ENCODE results near the gene OR52N2.

Gene OR52N2

DNA sequence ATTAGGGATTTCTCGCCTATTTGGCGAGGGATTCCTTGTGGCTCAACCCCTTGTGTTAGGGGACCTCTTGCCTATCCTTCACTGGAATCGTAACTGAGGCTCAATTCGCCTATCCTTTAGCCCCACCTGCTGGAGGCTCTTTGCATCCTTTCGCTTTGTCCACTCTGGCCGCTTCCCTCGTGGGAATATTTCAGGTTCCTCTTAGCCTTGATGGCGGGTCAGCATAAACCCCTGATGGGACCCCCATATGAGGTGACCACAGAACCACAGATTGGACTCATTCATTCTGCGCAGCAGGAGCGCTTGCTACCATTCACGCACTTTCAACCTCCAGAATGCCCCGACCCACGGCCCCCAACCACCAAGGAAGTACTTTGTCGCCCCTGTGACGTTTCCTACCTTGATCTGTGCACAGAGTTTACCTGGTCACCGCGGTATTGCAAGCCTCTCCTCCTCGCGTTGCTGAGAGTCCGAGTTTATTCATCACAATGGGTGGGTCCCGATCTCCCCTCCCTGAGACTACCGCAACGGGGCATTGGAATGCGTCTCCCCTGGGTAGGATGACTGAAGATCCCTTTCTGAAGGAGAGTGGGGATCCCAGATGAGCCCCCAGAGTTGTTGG lies at the start of gene OR52N2:
OR52N2 (plus strand) TSS at position 425 of the 622 bp plus-strand sequence. CDS start 11,412 bp downstream, outside the sequence.
- peak; percentile 87 for DNase-seq

DNA sequence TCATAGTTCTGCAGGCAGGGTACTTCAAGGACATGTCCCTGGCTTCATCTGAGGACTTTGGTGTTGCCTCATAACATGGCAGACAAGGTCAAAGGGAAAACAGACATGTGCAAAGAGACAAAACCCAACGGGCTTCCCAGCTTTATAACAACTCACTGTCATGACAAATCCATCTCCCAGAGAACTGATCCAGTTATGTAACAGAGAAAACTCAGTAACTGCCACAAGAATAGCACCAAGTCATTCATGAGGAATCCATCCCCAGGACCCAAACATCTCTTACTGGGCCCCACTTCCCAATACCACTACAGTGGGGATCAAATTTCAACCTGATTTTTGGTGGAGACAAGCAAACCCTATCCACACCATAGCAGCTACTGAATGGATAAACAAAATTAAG lies 41.7 kb upstream of the OR52N2 start:
- DNase-seq: no peak

DNA sequence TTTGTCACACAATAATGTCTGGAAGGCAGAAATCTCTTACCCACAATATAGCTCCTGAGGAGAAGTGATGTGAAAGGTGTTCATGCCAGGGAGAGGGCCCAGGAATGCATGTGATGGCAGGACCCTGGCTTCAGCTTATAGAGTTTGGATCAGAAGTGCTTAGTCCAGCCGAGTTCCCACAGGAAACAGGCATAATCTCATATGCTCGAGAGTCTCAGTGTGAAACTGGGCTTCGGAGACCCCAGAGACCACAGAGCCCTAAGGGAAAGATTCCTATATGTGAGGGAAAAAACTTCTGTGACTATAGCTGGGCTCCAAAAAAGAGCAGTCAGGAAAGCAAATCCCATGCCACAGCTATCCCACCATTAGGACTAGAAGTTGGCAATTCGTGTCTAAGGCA lies 25.5 kb upstream of the OR52N2 start, which contains the start of gene OR52N5:
OR52N5 (minus strand) TSS at position 101 of the 400 bp plus-strand sequence. CDS start 4,721 bp downstream, outside the sequence.
- DNase-seq: no peak

DNA sequence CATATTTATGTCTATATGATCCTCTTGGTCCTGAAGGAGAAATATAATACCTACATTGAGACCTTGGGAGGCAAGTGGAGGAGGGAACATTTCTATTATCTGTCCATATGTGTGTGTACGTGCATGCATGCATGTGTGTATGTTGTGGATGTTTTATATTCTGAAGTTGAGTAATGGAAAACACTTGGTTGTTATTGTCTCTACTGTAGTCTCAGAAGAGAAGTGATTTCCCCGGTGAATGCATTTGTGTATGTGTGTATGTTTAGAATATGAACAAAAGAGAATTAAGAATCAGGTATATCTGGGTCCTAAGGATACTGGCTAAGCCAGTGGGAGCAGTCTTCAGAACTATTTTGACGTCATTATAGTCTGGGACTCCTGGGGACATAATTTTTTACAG lies 17.6 kb upstream of the OR52N2 start, which contains the start of gene OR52N1:
OR52N1 (minus strand) TSS at position 101 of the 400 bp plus-strand sequence. CDS start 2,449 bp downstream, outside the sequence.
- DNase-seq: no peak

DNA sequence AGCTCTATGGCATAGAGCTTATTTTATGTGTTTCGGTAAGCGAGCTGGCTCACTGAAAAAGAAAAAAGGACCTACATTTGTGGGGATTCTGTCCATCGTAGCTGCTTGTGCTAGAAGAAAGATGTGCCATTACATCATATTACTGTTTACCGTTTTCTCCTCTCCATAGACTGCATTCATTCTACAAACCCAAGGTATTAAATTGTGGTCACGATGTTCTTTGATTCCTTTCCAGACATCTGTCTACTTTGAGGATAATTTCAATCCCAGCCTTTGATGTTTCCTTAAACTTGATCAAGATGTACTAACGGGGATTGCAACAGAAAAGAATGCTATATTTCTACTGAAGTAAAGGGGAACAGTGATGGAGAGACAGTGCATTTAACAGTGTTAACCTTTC lies 12.2 kb upstream of the OR52N2 start:
- DNase-seq: no peak

DNA sequence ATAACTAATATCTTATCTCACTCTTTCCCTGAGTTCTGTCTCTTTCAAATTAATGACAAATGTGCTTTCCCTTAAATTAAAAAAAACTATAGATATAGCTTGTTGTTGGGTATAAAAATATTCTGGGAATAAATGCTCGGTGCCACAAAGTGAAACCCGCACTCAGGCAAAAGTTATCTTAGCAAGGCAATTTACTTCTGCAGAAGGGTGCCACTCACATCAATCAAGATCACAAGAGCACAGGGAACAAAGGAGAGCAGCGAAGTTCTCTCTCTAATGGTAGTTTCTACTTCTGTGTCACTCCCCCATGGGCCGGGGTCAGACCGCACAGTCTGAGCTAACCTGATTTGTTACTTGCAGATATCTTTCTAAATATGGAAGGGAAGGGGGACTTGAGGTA lies 4.7 kb upstream of the OR52N2 start:
- DNase-seq: no peak

DNA sequence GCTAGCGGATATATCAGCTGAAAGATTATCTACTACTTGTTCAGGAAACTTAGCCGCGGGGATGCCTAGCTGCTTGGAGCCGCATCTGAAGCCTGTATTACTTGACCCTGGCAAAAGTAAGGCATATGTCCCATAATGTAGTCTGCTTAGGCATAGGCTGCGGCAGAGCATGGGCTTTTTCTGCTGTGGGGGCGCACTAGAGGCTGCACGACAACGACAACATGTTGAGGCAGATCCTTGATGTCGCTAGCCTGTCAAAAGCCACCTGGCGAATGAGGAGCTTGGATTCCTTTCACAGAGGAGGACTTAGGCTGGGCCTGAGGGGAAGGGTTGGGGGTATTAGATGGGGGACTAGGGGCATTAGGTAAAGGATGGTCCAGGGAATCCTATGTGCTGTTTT lies 1.1 kb upstream of the OR52N2 start:
- DNase-seq: no peak

DNA sequence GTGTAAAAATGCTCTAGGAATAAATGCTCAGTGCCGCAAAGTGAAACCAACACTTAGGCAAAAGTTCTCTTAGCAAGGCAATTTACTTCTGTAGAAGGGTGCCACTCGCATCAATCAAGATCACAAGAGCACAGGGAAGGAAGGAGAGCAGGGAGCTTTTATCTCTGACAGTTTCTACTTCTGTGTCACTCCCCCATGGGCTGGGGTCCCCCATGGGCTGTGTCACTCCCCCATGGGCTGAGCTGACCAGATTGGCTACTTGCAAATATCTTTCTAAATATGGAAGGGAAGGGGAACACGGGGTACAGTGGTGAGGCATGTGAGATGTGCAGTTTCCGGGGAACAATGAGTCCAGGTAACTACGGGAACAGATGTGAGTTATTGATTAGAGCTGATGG lies 397 bp downstream of the OR52N2 start:
- no peak for DNase-seq

DNA sequence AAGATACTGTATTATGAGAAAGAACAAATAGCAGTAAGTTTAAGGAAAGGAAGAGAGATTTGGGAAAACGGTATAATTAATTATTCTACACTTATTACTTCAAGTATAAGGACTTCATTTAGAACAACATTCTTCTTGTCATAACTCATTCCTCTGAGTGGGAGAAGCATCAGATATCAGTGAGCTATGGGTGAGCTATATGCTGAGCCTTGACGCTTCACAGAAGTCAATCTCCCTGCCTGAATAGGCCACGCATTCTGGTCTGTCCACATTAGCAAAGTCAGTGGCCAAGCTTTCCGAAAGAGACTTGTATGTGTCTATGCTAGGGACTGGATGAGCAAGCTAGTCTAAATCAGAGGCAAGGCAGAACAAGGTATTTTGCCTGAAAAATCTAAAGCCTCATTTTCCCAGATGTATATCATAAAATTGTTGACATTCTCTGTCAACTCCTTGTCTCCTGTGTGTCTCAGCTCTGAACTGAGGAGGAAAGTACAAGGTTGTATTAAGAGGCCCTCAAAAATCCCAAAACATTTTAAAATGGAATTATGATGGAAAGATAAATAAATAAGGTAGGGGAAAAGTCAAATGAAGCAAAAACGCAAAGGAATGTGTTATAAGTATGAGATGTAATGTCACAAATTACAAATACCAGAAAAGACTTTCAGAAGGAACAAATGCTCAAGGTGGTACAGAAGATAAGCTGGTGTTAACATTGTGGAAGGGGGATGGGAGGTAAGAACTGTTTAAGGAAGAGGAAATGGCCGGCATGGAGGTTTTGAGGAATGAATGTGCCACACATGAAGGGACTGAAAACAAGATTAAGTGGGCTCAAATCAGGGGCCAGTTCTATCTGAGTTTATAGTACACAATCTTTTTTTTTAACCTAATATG lies 1.4 kb downstream of the OR52N2 start:
- no peak for DNase-seq

DNA sequence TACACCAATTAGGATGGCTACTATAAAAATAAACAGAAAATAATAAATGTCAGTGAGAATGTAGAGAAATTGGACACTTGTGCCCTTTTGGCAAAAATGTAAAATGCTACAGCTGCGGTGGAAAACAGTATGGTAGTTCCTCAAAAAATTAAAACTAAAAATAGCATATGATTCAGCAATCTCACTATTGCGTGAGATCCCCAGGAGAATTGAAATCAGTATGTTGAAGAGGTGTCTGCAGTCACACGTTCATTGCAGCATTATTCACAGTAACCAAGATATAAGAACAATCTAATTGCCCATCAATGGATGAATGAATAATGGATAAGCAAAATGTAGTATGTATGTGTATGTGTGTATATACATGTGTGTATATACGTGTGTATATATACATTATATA lies 6.8 kb downstream of the OR52N2 start:
- DNase-seq: no peak

DNA sequence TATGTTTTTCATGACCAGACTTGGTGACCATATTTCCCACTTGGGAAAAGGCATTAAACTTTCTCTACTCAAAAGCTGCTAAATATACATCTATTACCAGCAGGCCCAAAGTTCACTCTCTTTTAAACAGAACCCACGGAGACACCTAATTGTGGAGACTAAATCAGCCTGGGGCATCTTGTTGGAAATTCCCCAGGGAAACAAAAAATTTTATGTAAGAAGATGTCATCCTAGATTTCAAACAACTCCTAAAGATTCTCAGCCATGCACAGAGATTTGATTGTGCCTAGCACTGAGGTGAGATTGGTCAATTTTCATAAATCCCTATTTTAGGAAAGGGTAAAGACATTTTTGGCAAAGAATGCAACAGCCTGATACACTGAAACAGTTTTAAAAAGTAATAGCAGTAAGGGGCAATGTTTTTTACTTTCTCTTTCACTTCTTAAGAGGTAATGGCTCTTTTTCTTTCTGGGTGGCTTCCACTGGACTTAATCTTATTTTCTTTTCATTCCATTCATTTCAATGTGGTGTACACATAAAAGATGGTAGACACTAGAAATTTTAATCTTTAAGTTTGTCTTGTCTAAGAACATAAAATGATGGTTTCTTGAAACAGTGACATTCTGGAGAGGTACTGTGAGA lies 9.6 kb downstream of the OR52N2 start:
- no peak for DNase-seq

DNA sequence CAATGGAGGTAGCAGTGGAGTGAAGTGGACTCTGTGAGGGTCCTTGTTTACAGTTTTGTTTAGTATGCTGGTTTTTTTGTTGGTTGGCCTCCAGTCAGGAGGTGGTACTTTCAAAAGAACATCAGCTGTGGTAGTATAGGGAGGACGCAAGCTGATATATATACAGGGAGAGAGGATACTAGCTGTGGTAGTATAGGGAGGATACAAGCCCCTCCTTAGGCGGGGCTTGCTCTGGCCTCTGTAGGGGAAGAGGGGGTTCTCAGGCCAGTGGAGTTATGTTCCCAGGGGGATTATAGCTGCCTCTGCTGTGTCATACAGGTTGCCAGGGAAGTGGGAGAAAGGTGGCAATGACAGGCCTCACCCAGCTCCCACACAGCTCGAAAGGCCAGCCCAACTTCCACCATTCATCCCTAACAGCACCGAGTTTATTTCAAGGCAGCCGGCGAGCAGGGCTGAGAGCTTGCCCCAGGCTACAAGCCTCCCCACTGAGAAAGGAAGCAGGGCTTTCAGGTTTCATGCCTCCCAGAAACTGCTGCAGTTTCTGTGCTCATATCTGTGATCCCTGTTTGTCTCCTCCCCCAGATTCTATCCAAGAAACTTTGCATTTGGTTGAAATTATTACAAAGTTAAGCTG lies 22.6 kb downstream of the OR52N2 start:
- no peak for DNase-seq

DNA sequence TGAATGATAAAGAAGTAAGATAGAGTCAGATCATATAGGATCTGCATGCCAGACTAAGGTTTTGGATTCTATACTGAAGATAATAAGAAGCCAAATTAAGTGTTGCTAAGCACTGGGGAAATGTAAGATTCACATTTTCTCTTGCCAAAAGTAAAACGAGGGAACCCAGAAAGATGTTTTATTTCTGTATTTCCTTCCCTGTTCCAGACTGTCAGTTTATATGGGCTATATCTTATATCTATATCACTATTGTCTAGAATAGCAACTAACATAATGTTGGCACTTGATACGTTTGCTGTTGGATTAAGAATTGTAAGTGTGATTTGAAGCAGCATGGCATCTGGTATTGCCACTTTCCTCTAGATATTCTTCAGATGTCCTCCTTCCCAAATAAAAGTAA lies 24.7 kb downstream of the OR52N2 start:
- DNase-seq: no peak

DNA sequence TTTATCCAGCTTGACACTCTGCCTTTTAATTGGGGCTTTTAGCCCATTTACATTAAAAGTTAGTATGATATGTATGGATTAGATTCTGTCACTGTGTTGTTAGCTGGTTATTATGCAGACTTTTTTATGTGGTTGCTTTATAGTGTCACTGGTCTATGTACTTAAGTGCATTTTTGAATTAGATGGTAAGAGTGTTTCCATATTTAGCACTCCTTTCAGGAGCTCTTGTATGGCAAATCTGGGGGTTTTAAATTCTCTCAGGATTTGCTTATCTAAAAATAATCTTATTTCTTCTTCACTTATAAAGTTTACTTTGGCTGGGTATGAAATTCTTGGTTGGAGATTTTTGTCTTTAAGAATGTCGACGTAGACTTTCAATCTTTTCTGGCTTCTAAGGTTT lies 29.0 kb downstream of the OR52N2 start:
- no peak for DNase-seq

DNA sequence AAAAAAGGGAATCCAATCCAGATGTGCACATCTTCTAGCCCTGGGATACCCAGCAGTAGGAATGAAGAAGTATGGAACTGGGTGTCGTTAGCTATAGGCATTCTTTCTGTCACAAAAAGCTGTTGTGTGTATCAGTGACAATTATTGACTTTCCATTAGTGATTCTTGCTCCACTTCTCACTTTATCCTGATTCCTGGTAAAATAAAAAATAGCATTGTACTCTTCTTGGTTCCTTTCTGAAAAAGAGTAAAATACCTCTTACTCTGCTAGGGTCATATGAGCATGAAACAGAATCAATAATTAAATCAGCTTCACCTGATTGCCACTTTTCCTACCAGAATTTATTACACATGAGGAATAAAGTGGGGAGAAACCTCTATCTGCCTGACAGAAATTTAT lies 33.1 kb downstream of the OR52N2 start, which contains the start of gene OR52E6:
OR52E6 (minus strand) TSS at position 101 of the 400 bp plus-strand sequence; CDS start at position 101, 0 bp downstream.
- DNase-seq: no peak

DNA sequence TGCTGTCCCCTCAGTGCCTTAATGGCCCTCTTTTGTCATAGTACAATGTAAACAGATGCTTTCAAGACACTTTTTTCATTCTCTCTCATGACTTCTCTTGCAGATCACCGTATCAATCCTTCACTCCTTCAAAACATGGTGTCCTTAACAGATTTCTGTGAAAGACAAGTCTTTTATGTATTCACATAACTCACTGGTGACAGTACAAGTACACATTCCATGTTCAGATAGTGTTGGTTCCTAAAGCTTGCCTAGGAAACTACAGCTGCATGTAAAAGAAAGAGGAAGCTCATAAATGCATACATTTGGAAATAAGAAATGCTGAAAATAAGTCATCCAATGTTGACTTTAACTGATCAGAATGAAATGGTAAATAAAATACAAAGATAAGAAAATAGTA lies 38.0 kb downstream of the OR52N2 start:
- DNase-seq: no peak

DNA sequence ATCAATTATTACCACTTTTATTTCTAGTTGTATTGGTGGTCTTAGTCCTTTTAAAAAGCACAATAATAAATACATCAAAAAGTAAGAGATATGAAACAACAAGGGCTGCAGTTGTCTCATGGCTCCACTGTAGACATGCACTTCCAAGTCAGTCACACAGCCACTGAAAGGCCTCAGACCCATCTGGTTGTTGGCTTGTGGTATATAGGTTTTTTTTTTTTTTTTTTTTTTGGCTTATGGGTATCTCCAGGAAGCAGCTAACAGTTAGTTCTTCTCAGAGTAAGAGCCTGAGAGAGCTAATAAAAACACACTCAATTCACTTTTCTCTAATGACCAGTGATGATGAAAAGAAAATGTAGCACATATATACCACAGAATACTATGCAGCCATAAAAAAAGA lies 39.0 kb downstream of the OR52N2 start:
- no peak for DNase-seq

DNA sequence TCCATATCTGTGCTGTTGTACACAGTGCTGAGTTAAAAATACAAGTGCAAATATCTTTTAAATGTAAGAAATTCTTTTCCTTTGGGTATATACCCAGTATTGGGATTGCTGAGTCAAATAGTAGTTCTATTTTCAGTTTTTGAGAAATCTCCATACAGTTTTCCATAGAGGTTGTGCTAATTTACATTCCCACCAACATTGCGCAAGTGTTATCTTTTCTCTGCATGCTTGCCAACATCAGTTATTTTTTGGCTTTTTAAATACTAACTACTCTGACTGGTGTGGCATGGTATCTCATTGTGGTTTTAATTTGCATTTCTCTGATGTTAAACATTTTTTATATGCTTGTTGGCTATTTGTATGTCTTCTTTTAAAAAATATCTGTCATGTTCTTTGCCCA lies 42.3 kb downstream of the OR52N2 start:
- no peak for DNase-seq

DNA sequence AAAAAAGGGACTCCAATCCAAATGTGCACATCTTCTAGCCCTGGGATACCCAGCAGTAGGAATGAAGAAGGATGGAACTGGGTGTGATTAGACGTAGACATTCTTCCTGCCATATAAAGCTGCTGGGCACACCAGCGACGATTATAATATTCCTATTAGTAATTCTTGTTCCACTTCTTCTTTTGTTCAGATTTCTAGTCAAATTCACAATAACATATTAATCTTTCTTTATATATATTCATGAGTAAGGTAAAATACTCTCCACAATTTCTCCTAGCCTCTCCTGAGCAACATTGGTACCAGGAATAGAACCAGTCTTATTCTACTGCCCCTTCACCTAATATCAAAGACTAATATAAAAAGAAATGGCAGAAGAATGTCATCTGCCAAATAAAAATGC lies 48.9 kb downstream of the OR52N2 start, which contains the start of gene OR52E8:
OR52E8 (minus strand) TSS at position 101 of the 400 bp plus-strand sequence; CDS start at position 101, 0 bp downstream.
- DNase-seq: no peak

DNA sequence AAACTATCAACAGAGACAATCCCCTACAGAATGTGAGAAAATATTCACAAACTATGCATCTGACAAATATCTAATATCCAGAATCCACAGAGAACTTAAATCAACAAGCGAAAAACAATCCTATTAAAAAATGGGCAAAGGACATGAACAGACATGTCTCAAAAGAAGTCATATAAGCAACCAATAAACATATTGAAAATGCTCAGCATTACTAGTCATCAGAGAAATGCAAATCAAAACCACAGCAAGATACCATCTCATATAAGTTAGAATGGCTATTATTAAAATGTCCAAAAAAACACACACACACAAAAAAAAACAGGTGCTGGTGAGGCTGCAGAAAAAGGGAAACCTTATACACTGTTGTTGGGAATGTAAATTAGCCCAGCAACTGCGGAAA lies 57.1 kb downstream of the OR52N2 start:
- DNase-seq: no peak
